Coronary artery (tissue), 2 donors: ENCODE measurements around the gene PSMC6.

Experiments
- DNase-seq: peaks from one replicate; pipeline ENCODE4 v3.0.0-alpha.2; 2017; ENCODE audit warnings: low spot score
- H3K27ac ChIP-seq, 2 donors: fragments of 200-600 bp; sonication (generic); one replicate each; pipeline ENCODE4 v1.5.1; 2016 to 2019
- H3K4me3 ChIP-seq: fragments of 200-600 bp; sonication (generic); 2 replicates; pipeline ENCODE4 v1.5.1; 2016; ENCODE audit warnings: mild to moderate bottlenecking, moderate library complexity
- TF ChIP-seq, protein P1 (sequence below): fragments of 200-600 bp; sonication (generic); IDR thresholded peaks from one replicate; pipeline ENCODE4 v1.5.1; 2019; ENCODE audit warnings: antibody characterized with exemption

The PSMC6 gene

DNA sequence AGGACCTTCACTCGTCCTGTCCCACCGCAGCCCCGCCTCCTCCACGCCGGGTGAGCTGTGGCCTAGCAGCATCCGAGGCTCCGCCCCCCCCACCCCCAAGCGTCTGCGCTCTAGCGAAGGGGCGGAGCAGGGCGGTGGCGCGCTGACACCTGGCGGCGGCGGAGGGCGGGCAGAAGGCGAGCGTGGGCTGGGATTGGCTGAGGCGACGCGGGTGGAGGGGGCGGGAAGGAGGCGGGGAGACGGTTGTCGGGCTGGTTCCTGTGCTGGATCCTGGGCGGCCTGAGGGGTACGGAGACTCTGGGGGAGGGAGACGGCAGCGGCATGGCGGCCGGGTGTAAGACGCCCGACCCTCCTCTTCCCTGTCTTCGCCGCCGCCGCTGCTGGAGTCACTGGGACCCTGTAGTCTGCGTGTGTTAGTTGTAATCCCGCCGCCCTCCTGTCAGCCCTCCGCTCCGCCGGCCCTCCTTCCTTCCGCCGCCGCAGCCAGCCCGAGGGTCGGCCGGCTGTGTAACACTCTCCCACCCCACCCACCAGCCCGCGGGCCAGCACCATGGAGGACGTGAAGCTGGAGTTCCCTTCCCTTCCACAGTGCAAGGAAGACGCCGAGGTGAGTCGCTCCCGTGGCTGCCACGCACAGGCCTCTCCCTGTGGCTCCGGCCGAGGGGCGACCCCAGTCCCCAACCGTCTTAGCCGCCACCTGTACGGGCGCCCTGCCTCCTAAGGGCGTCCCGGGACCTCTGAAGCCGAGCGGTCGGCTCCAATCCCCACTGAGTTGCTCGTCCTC lies 23.1 kb downstream of the PSMC6 start, which contains the start of gene STYX:
TSS of gene STYX (plus strand) at position 242 of the 784 bp plus-strand sequence. CDS start at position 551, 309 bp downstream.
- TF ChIP-seq, protein P1, sequence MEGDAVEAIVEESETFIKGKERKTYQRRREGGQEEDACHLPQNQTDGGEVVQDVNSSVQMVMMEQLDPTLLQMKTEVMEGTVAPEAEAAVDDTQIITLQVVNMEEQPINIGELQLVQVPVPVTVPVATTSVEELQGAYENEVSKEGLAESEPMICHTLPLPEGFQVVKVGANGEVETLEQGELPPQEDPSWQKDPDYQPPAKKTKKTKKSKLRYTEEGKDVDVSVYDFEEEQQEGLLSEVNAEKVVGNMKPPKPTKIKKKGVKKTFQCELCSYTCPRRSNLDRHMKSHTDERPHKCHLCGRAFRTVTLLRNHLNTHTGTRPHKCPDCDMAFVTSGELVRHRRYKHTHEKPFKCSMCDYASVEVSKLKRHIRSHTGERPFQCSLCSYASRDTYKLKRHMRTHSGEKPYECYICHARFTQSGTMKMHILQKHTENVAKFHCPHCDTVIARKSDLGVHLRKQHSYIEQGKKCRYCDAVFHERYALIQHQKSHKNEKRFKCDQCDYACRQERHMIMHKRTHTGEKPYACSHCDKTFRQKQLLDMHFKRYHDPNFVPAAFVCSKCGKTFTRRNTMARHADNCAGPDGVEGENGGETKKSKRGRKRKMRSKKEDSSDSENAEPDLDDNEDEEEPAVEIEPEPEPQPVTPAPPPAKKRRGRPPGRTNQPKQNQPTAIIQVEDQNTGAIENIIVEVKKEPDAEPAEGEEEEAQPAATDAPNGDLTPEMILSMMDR, result no peak
- DNase-seq, result peak; percentile 99

DNA sequence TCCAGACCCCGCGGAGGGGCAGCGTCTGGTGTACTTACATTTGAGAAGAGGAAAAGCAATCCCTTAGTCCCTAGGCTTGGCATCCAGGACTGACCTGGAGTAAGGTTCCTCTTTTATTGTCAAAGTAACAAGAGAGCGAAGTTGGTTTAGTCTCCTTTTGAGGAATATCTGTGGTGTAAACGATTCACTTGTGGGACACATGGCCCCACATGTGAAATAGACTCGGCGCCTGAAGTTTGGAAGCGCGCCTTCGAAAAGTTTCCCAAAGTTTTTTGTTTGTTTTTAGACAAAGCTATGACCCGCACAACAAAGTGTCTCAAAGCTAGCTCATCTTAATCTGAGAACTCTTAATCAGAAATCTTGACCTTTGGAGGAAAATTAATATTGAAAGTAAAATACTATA lies 23.7 kb downstream of the PSMC6 start:
- peak overlapping the region; percentile 97 for H3K4me3 ChIP-seq
- TF ChIP-seq, protein P1, result no peak
- peak overlapping the region; percentile 73 to 96 for H3K27ac ChIP-seq
- DNase-seq, result no peak

More for the DNA sequence above, 23.1 kb downstream of the PSMC6 start, which contains the start of gene STYX:
- H3K4me3 ChIP-seq, result peak within 1 kb of the TSS; percentile 97
- peak within 1 kb of the TSS; percentile 73 to 96 for H3K27ac ChIP-seq

DNA sequence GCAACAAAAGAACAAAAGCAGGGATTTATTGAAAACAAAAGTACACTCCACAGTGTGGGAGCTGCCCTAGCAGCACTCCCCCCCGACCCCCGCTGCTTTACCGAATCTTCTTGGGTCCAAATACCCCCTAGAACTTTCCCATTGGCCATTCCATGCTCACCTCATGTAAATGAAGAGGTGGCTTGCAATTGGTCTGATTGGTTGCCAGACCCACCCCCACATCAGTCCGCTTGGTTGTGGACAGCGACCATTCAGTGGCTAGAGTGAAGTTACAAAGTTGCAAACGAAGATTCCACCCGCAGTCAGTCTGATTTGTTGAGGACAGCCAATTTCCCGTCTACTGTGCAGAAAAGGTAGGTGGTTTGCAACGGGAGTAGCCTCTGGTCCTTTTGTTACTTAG lies 26.8 kb downstream of the PSMC6 start:
- DNase-seq, result no peak
- TF ChIP-seq, protein P1, result no peak
- Histone ChIP-seq H3K4me3 (no peak overlapping the region), H3K27ac (no peak overlapping the region)

DNA sequence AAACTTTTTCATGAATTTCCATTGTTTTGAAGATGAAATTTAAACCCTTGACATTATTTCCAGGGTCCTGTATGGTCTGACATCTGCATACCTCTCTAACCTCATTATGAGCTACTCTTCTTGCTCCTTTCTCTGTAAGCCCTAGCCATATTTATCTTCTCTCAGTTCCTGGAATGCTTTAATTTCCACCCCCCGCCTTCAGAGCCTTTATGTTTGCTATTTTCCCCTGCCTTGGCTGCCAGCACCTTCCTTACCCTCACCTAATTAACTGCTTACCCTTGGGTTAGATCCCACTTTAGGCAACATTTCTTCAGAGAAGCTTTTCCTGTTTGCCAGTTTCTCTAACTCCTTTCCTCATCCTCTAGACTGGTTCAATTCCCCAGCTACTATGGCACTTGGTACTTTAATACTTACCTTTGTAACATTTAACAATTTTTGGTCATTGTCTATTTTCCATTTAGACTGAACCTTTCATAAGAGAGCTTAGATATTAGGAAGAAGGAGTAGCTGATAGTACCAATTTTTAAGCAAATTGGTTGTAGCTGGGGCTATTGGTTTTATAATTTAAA lies 29.0 kb downstream of the PSMC6 start:
- H3K4me3 ChIP-seq, result no peak overlapping the region
- no peak overlapping the region for H3K27ac ChIP-seq
- TF ChIP-seq, protein P1, result no peak
- no peak for DNase-seq

DNA sequence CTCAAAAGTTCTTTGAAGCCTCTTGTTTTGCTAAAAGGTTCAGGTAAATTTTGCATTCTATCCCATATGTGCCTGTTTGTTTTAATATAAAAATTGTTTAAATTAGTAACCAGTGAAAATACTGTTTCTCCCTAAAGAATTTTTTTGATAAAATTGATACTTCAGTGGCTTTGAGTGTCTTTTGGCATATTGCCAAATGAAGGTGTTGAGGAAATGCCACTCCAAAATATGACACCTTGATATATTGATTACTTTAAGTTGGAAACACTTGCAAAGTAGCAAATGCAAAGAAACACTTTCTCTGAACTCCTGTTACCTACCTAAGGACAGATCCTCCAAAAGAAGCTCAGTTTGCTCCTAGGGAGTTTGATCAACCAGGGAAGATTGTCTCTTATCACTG lies 31.4 kb downstream of the PSMC6 start:
- no peak for DNase-seq
- TF ChIP-seq, protein P1, result no peak
- Histone ChIP-seq H3K27ac (no peak overlapping the region), H3K4me3 (no peak overlapping the region)

DNA sequence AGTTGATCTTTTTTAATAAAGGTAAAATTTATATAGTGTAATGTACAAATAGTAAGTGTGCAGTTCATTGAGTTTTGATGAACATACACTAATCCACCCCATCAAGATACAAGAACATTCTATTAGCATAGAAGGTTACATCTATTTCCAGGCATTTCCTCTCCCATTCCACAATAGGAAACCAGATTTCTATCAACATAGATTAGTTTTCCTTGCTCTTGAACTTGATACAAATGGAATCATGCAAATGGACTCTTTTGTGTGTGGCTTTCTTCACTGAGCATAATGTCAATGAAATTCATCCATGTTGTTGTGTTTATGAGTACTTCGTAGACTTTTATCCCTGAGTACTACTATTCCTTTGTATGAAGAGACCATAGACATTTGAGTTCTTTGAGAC lies 33.8 kb downstream of the PSMC6 start:
- no peak for DNase-seq
- TF ChIP-seq, protein P1, result no peak
- Histone ChIP-seq H3K4me3 (no peak overlapping the region), H3K27ac (no peak overlapping the region)

DNA sequence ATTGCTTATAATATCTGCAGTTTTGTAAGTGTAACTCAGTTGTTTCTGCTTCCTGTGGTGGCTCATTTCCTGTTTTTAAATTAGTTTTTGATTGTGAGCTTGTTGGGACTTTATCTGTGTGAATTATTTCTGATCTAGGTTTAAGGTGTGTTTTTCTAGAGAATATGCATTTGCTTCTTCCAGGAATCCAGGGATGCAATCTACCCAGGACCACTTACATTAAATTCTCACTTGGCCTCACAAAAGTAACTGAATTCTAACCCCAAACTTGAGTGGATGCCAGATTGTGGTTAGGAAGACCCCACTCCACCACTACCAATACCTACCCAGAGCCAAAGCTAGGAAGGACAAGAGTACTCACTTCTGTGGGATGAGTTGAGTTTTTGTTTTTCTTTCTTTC lies 34.9 kb downstream of the PSMC6 start:
- TF ChIP-seq, protein P1, result no peak
- H3K27ac ChIP-seq, result peak overlapping the region in 1 of 2 donors; percentile 25
- DNase-seq, result no peak
- no peak overlapping the region for H3K4me3 ChIP-seq
